Endothelial cell of umbilical vein (primary cell): ENCODE measurements around the gene TXK.

Experiments used
- CTCF ChIP-seq, 2 donors: IDR thresholded peaks; 1 replicate in 1 of 2; 2 replicates in 1 of 2; pipeline ENCODE4 v1.5.1; 2011; ENCODE audit warnings: low read length in 2 of 2, mild to moderate bottlenecking in 2 of 2, moderate library complexity in 2 of 2, control low read depth in 1 of 2, inconsistent platforms in 1 of 2, low read depth in 1 of 2; ENCODE audit not compliant: insufficient read depth in 1 of 2; ENCODE audit errors: extremely low read depth in 1 of 2
- EZH2 ChIP-seq: IDR thresholded peaks from 2 replicates; pipeline ENCODE4 v1.6.1; 2012; ENCODE audit warnings: borderline replicate concordance, low read depth, mild to moderate bottlenecking, moderate library complexity, low read length, inconsistent platforms; ENCODE audit not compliant: severe bottlenecking
- MYC ChIP-seq: IDR thresholded peaks from one replicate; pipeline ENCODE4 v1.6.1; 2011; ENCODE audit warnings: mild to moderate bottlenecking, low read depth, low read length
- POLR2A ChIP-seq: IDR thresholded peaks from 2 replicates; pipeline ENCODE4 v1.6.1; 2012; ENCODE audit warnings: low read depth, mild to moderate bottlenecking, control low read depth, low read length
- POLR2AphosphoS5 ChIP-seq: IDR thresholded peaks from 2 replicates; pipeline ENCODE4 v1.6.1; 2012; ENCODE audit warnings: low read depth, mild to moderate bottlenecking, control low read depth, low read length, moderate library complexity; ENCODE audit not compliant: insufficient read depth

GRCh38 chr4:48119646-48120045 lies 14.4 kb downstream of the TXK start:
- no peak for TF ChIP-seq CTCF (IDR thresholded peaks at IDR 0.05; ENCODE audit: extremely low read depth in 1 of 2, insufficient read depth in 1 of 2, low read depth in 1 of 2, low read length in 2 of 2)
- no peak for TF ChIP-seq POLR2AphosphoS5
- TF ChIP-seq POLR2A: no peak
- TF ChIP-seq MYC: no peak
- no peak for TF ChIP-seq EZH2
